Liver (tissue), 9 donors: Measurements from ENCODE around the gene GADL1. TPM values are rescaled to one million over a fixed set of nuclear protein-coding genes. Genes with fewer than 3 reads are reported as not detected.

Experiments
- DNase-seq: peaks from one replicate; pipeline ENCODE4 v3.0.0-alpha.2; 2017; ENCODE audit warnings: low spot score
- H3K27ac ChIP-seq, 2 donors: one replicate each; pipeline ENCODE4 v1.7.0; 2013; ENCODE audit warnings: inconsistent platforms in 2 of 2, low read length in 2 of 2, control low read depth in 1 of 2, low read depth in 1 of 2, mild to moderate bottlenecking in 1 of 2
- H3K27me3 ChIP-seq, 4 donors: one replicate each; pipeline versions ENCODE4 v1.6.1 to v1.7.0; 2013; ENCODE audit warnings: low read length in 3 of 4, inconsistent platforms in 1 of 4, mild to moderate bottlenecking in 1 of 4, moderate library complexity in 1 of 4; ENCODE audit not compliant: control insufficient read depth in 4 of 4, insufficient read depth in 4 of 4
- H3K36me3 ChIP-seq, 4 donors: one replicate each; pipeline versions ENCODE4 v1.6.1 to v1.7.0; 2013; ENCODE audit warnings: low read length in 3 of 4, mild to moderate bottlenecking in 3 of 4, low read depth in 1 of 4, moderate library complexity in 1 of 4; ENCODE audit not compliant: control insufficient read depth in 4 of 4, insufficient read depth in 3 of 4
- H3K4me1 ChIP-seq, 4 donors: one replicate each; pipeline versions ENCODE4 v1.6.1 to v1.7.0; 2013; ENCODE audit warnings: low read length in 3 of 4, mild to moderate bottlenecking in 3 of 4, moderate library complexity in 1 of 4; ENCODE audit not compliant: control insufficient read depth in 4 of 4, insufficient read depth in 4 of 4
- H3K4me3 ChIP-seq, 3 donors: one replicate each; pipeline versions ENCODE4 v1.6.1 to v1.7.0; 2013; ENCODE audit warnings: low read length in 3 of 3, control low read depth in 1 of 3, low read depth in 1 of 3, mild to moderate bottlenecking in 1 of 3
- H3K9ac ChIP-seq, 2 donors: one replicate each; pipeline ENCODE4 v1.7.0; 2013; ENCODE audit warnings: low read length in 2 of 2, mild to moderate bottlenecking in 2 of 2, moderate library complexity in 2 of 2, control low read depth in 1 of 2, low read depth in 1 of 2
- H3K9me3 ChIP-seq, 4 donors: one replicate each; pipeline versions ENCODE4 v1.6.1 to v1.7.0; 2013; ENCODE audit warnings: low read length in 3 of 4; ENCODE audit not compliant: control insufficient read depth in 4 of 4
- ATF3 ChIP-seq: IDR thresholded peaks from 2 replicates; pipeline ENCODE4 v1.6.1; 2016; ENCODE audit warnings: antibody characterized with exemption
- EGR1 ChIP-seq, 2 donors: IDR thresholded peaks; 2 replicates each; pipeline ENCODE4 v1.6.1; 2016 to 2018; ENCODE audit warnings: antibody characterized with exemption in 2 of 2, low read depth in 2 of 2
- FOXA2 ChIP-seq: IDR thresholded peaks from 2 replicates; pipeline ENCODE4 v1.6.1; 2016; ENCODE audit warnings: antibody characterized with exemption
- GABPA ChIP-seq, 2 donors: IDR thresholded peaks in 1 of 2; conservative IDR thresholded peaks in 1 of 2; 2 replicates each; pipeline ENCODE4 v1.6.1; 2016; ENCODE audit warnings: antibody characterized with exemption in 2 of 2, mild to moderate bottlenecking in 1 of 2, moderate library complexity in 1 of 2
- HNF4A ChIP-seq, 2 donors: conservative IDR thresholded peaks; 2 replicates each; pipeline ENCODE4 v1.6.1; 2016; ENCODE audit warnings: antibody characterized with exemption in 2 of 2, mild to moderate bottlenecking in 2 of 2
- HNF4G ChIP-seq: IDR thresholded peaks from 2 replicates; pipeline ENCODE4 v1.6.1; 2016; ENCODE audit warnings: antibody characterized with exemption
- JUND ChIP-seq, 2 donors: IDR thresholded peaks; 2 replicates each; pipeline ENCODE4 v1.6.1; 2016; ENCODE audit warnings: antibody characterized with exemption in 2 of 2
- RAD21 ChIP-seq, 2 donors: IDR thresholded peaks; 2 replicates each; pipeline ENCODE4 v1.6.1; 2016; ENCODE audit warnings: antibody characterized with exemption in 2 of 2, mild to moderate bottlenecking in 2 of 2
- REST ChIP-seq: IDR thresholded peaks from 2 replicates; pipeline ENCODE4 v1.6.1; 2016; ENCODE audit warnings: antibody characterized with exemption, mild to moderate bottlenecking
- RXRA ChIP-seq, 2 donors: IDR thresholded peaks; 2 replicates each; pipeline ENCODE4 v1.6.1; 2017 to 2018; ENCODE audit warnings: antibody characterized with exemption in 2 of 2, mild to moderate bottlenecking in 1 of 2
- TAF1 ChIP-seq: conservative IDR thresholded peaks from 2 replicates; pipeline ENCODE4 v1.6.1; 2016; ENCODE audit warnings: antibody characterized with exemption, mild to moderate bottlenecking
- YY1 ChIP-seq: IDR thresholded peaks from 2 replicates; pipeline ENCODE4 v1.6.1; 2016; ENCODE audit warnings: antibody characterized with exemption, mild to moderate bottlenecking
- ZBTB33 ChIP-seq: IDR thresholded peaks from 2 replicates; pipeline ENCODE4 v1.6.1; 2016; ENCODE audit warnings: antibody characterized with exemption
- WGBS: extraction: QIAGEN DNeasy Blood & Tissue Kit; methylation state at CpG from one replicate; pipeline ENCODE4 v1.1.7; 2013; 5-methylcytosine and 5-hydroxymethylcytosine counted together
- polyA plus RNA-seq, 2 donors: library from polyadenylated mRNA; stranded (reverse) in 1 of 2; unstranded in 1 of 2; fragments of 200-250 nt in 1 of 2; fragments of >200 nt in 1 of 2; fragmentation: Nextera tagmentation in 1 of 2; extraction: Ambion mirVana in 1 of 2; gene quantifications; one replicate each; pipeline versions ENCODE4 v1.2.1 to v1.2.3, GENCODE V29; 2013 to 2015
- total RNA-seq, 2 donors: library from RNA; depleted of rRNA; stranded (reverse); fragments of >200 nt; gene quantifications; one replicate each; pipeline ENCODE4 v1.2.3, GENCODE V29; 2014
- donor health status: healthy.
- donor health status: healthy.
- donor health status: healthy.
- donor health status: healthy.
- donor health status: healthy.

GADL1 gene
- total and polyA plus RNA-seq, 4 donors = not detected

DNA sequence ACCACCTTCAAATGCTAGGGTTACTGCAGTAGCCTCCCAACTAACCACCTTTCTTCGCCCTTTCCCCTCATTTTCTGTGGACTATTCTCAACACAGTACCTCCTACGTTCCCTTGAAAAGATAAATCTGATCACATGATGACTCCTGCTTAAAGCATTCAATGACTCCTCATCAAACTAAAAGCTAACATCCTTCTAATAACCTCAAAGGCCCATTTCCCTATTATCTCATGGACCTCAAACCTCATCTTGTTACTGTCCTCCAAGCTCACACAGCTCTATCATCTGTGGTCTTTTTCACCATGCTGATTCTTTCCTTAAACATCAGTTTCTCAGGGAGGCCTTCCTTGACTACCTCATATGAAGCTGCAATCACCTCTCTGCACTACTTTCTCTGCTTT is 29.6 kb downstream of the GADL1 start:
- H3K9ac ChIP-seq = no peak overlapping the region
- no peaks in the 10 kb centered on the region for H3K4me1 ChIP-seq
- no peak for TF ChIP-seq ZBTB33
- no peak for TF ChIP-seq TAF1
- no peak for TF ChIP-seq YY1
- no peak for TF ChIP-seq FOXA2
- no peak for TF ChIP-seq HNF4A (conservative IDR thresholded peaks at IDR 0.05)
- no peak for TF ChIP-seq GABPA (IDR thresholded peaks at IDR 0.05 in 1 of 2, conservative IDR thresholded peaks at IDR 0.05 in 1 of 2)
- 84% methylated on average over 2 of the region's 2 CpGs for WGBS
- no peak for DNase-seq
- no peaks in the 10 kb centered on the region for H3K27me3 ChIP-seq
- H3K4me3 ChIP-seq = no peak overlapping the region
- H3K36me3 ChIP-seq = no peaks in the 10 kb centered on the region
- no peaks in the 10 kb centered on the region for H3K9me3 ChIP-seq
- H3K27ac ChIP-seq = no peak overlapping the region

- H3K9ac ChIP-seq = no peak overlapping the region
- no peak for DNase-seq
- H3K4me3 ChIP-seq = no peak overlapping the region
- no peaks in the 10 kb centered on the region for H3K4me1 ChIP-seq
- H3K9me3 ChIP-seq = no peaks in the 10 kb centered on the region
- H3K36me3 ChIP-seq = no peaks in the 10 kb centered on the region
- H3K27me3 ChIP-seq = no peaks in the 10 kb centered on the region
- 84% methylated on average over 5 of the region's 5 CpGs for WGBS
- H3K27ac ChIP-seq = no peak overlapping the region
- TF ChIP-seq TAF1 (no peak), JUND (IDR thresholded peaks at IDR 0.05) (no peak), HNF4A (conservative IDR thresholded peaks at IDR 0.05) (no peak), EGR1 (IDR thresholded peaks at IDR 0.05; ENCODE audit: low read depth in 2 of 2) (no peak), RXRA (IDR thresholded peaks at IDR 0.05) (no peak), GABPA (IDR thresholded peaks at IDR 0.05 in 1 of 2, conservative IDR thresholded peaks at IDR 0.05 in 1 of 2) (no peak)
Observed at GRCh38 chr3:30864132-30864531, 30.3 kb downstream of the GADL1 start.

GRCh38 chr3:30862004-30862403 is 32.5 kb downstream of the GADL1 start:
- Histone ChIP-seq H3K27ac (no peak overlapping the region), H3K4me1 (no peaks in the 10 kb centered on the region), H3K4me3 (no peak overlapping the region), H3K9me3 (no peaks in the 10 kb centered on the region), H3K9ac (no peak overlapping the region), H3K27me3 (peaks cover 0 to 3% (median 0%) of the 10 kb centered on the region in 4 donors), H3K36me3 (no peaks in the 10 kb centered on the region)
- TF ChIP-seq HNF4A (conservative IDR thresholded peaks at IDR 0.05) (no peak), JUND (IDR thresholded peaks at IDR 0.05) (no peak), EGR1 (IDR thresholded peaks at IDR 0.05; ENCODE audit: low read depth in 2 of 2) (no peak)
- DNase-seq = no peak
- 82% methylated on average over 2 of the region's 2 CpGs for WGBS

DNA sequence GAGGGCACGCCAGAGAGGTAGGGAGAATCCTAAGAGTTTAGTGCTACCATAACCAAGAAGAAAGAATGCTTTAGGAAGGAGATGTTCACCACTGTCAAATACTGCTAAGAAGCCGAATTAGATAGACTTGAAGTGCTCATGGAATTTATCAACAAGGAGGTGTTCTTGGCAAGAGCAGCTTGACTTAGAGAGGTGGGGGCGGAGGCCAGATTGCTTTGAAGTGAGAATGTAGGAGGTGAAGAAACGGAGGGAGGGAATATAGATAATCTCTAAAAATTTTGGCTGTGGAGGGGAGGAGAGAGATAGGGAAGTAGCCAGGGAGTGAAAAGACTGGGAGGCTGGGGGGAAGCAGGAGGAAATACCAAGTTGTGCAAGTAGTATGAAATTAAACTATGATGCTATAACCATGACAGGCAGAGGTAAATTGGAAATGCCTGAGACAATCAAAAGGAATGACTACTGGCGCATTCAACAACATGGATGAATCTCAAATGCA is 35.5 kb downstream of the GADL1 start:
- WGBS = 84% methylated on average over 5 of the region's 5 CpGs
- DNase-seq = no peak
- Histone ChIP-seq H3K27ac (no peak overlapping the region), H3K4me3 (no peak overlapping the region), H3K27me3 (peaks cover 0 to 3% (median 0%) of the 10 kb centered on the region in 4 donors), H3K9ac (no peak overlapping the region), H3K4me1 (no peaks in the 10 kb centered on the region), H3K36me3 (no peaks in the 10 kb centered on the region), H3K9me3 (no peaks in the 10 kb centered on the region)
- TF ChIP-seq HNF4G = no peak
- no peak for TF ChIP-seq ZBTB33
- TF ChIP-seq ATF3 = no peak
- TF ChIP-seq FOXA2 = no peak
- no peak for TF ChIP-seq RAD21 (IDR thresholded peaks at IDR 0.05)
- TF ChIP-seq YY1 = no peak
- TF ChIP-seq REST = no peak
